ENCODE results near the gene SWAP70. TPM values are rescaled to one million over a fixed set of nuclear protein-coding genes. Genes with fewer than 3 reads are reported as not detected.

SWAP70 gene
- total RNA-seq, 1 experiment from 2014 or later = 21.1 TPM

DNA sequence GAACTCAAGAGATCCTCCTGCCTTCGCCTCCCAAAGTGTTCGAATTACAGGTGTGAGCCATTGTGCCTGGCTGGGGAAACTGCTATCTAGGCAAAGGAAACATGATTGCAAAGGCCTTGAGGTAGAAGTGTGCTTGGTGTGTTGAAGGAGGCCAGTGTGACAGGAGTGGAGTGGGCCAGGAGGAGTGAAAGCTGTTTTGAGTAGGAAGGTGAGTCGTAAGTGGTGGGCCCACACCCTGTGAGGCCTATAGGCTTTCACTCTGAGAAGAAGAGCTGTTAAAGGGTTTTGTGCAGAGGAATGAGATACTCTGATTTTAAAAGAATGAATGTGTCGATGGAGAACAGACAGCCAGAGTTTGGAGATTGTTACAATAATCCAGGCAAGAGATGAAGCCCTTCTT lies 47.0 kb upstream of the SWAP70 start:
- no peak for DNase-seq (ENCODE audit: low spot score)
- no peaks in the 10 kb centered on the region for H3K36me3 ChIP-seq (ENCODE audit: insufficient read depth, low read length, poor library complexity, severe bottlenecking)
- H3K4me3 ChIP-seq (ENCODE audit: low read depth, low read length, poor library complexity, severe bottlenecking) = no peak overlapping the region
- intact Hi-C loops (cut with micrococcal nuclease; ENCODE audit: unreplicated experiment) = loop anchor here (10.0 kb wide), 1 partner anchor 688 kb away; the partner anchor contains the start of gene ADM
- H3K4me1 ChIP-seq (ENCODE audit: insufficient read depth, low read length, poor library complexity, severe bottlenecking) = no peaks in the 10 kb centered on the region
- CTCF ChIA-PET = no interaction called here
- H3K27me3 ChIP-seq (replicated peaks; ENCODE audit: insufficient read depth, low read depth, low read length, poor library complexity) = no peaks in the 10 kb centered on the region
- TF ChIP-seq, protein P1, sequence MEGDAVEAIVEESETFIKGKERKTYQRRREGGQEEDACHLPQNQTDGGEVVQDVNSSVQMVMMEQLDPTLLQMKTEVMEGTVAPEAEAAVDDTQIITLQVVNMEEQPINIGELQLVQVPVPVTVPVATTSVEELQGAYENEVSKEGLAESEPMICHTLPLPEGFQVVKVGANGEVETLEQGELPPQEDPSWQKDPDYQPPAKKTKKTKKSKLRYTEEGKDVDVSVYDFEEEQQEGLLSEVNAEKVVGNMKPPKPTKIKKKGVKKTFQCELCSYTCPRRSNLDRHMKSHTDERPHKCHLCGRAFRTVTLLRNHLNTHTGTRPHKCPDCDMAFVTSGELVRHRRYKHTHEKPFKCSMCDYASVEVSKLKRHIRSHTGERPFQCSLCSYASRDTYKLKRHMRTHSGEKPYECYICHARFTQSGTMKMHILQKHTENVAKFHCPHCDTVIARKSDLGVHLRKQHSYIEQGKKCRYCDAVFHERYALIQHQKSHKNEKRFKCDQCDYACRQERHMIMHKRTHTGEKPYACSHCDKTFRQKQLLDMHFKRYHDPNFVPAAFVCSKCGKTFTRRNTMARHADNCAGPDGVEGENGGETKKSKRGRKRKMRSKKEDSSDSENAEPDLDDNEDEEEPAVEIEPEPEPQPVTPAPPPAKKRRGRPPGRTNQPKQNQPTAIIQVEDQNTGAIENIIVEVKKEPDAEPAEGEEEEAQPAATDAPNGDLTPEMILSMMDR (conservative IDR thresholded peaks at IDR 0.05; ENCODE audit: low read depth, low read length) = no peak
- TF ChIP-seq EZH2 (IDR thresholded peaks at IDR 0.05; ENCODE audit: borderline replicate concordance, low read depth, low read length, poor library complexity, severe bottlenecking) = no peak
- no TSS peak for BruUV-seq (replicated peaks)
- H3K27ac ChIP-seq (ENCODE audit: low read depth, low read length, poor library complexity, severe bottlenecking) = no peak overlapping the region
- POLR2A ChIA-PET (ENCODE audit: low non-redundant PET) = no interaction called here
- H3K9me3 ChIP-seq (ENCODE audit: low read depth, low read length, poor library complexity, severe bottlenecking) = no peaks in the 10 kb centered on the region

DNA sequence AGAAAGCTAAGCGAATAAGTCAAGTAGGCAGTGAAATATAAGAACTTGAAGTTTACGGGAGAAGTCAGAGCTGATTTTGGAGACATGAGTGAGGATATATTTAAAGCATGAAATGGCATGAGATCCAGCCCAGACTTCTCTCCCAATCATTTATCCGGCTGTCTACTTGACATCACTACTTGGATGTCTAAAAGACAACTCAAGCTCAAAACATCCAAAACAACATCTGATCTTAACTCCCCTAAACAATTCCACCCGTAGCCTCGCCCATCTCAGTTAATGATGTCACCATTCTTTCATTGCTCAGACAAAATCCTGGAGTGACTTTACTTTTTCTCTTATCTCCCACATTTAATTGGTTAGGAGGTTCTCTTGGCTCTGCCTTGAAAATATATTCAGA lies 45.9 kb upstream of the SWAP70 start:
- TF ChIP-seq EZH2 (IDR thresholded peaks at IDR 0.05; ENCODE audit: borderline replicate concordance, low read depth, low read length, poor library complexity, severe bottlenecking) = no peak
- TF ChIP-seq, protein P1 (conservative IDR thresholded peaks at IDR 0.05; ENCODE audit: low read depth, low read length) = no peak
- ChIA-PET CTCF (no interaction called here), POLR2A (ENCODE audit: low non-redundant PET) (no interaction called here)
- Histone ChIP-seq H3K4me1 (ENCODE audit: insufficient read depth, low read length, poor library complexity, severe bottlenecking) (no peaks in the 10 kb centered on the region), H3K27ac (ENCODE audit: low read depth, low read length, poor library complexity, severe bottlenecking) (no peak overlapping the region), H3K27me3 (replicated peaks; ENCODE audit: insufficient read depth, low read depth, low read length, poor library complexity) (no peaks in the 10 kb centered on the region), H3K36me3 (ENCODE audit: insufficient read depth, low read length, poor library complexity, severe bottlenecking) (no peaks in the 10 kb centered on the region), H3K4me3 (ENCODE audit: low read depth, low read length, poor library complexity, severe bottlenecking) (no peak overlapping the region), H3K9me3 (ENCODE audit: low read depth, low read length, poor library complexity, severe bottlenecking) (no peaks in the 10 kb centered on the region)
- DNase-seq (ENCODE audit: low spot score) = no peak
- intact Hi-C loops (cut with micrococcal nuclease; ENCODE audit: unreplicated experiment) = loop anchor here (10.0 kb wide), 1 partner anchor 687 kb away; the partner anchor contains the start of gene ADM
- BruUV-seq (replicated peaks) = no TSS peak

DNA sequence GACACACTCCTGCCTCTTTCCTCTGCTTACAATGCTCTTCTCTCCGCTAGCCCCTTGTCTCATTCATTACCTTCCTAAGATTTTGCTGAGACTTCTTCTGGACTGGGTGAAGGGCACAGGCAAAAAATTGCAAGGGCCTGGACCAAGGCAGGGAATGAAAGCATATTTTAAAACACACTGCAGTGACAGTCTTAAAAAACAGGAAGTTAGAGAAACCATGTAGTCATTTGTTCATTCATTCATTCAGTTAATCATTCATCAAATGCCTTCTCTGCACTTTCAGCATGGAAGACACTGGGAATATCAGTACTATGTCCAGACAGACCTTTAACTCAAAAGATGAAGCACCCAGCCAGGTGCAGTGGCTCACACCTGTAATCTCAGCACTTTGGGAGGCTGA lies 44.9 kb upstream of the SWAP70 start:
- Histone ChIP-seq H3K4me1 (ENCODE audit: insufficient read depth, low read length, poor library complexity, severe bottlenecking) (no peaks in the 10 kb centered on the region), H3K27ac (ENCODE audit: low read depth, low read length, poor library complexity, severe bottlenecking) (no peak overlapping the region), H3K36me3 (ENCODE audit: insufficient read depth, low read length, poor library complexity, severe bottlenecking) (no peaks in the 10 kb centered on the region), H3K27me3 (replicated peaks; ENCODE audit: insufficient read depth, low read depth, low read length, poor library complexity) (no peaks in the 10 kb centered on the region), H3K4me3 (ENCODE audit: low read depth, low read length, poor library complexity, severe bottlenecking) (no peak overlapping the region), H3K9me3 (ENCODE audit: low read depth, low read length, poor library complexity, severe bottlenecking) (no peaks in the 10 kb centered on the region)
- no TSS peak for BruUV-seq (replicated peaks)
- POLR2A ChIA-PET (ENCODE audit: low non-redundant PET) = no interaction called here
- intact Hi-C loops (cut with micrococcal nuclease; ENCODE audit: unreplicated experiment) = loop anchor here (10.0 kb wide), 1 partner anchor 686 kb away; the partner anchor contains the start of gene ADM
- TF ChIP-seq EZH2 (IDR thresholded peaks at IDR 0.05; ENCODE audit: borderline replicate concordance, low read depth, low read length, poor library complexity, severe bottlenecking) = no peak
- TF ChIP-seq, protein P1 (conservative IDR thresholded peaks at IDR 0.05; ENCODE audit: low read depth, low read length) = no peak
- CTCF ChIA-PET = no interaction called here
- DNase-seq (ENCODE audit: low spot score) = no peak
